Superior temporal gyrus (tissue), 1 donor: ENCODE data around the gene OR13G1.
"Not testable (repeated sequence)": the region's sequence is repeated elsewhere in the genome, so short reads cannot be mapped to it uniquely, and the experiment has no call there.

Experiments used
- DNase-seq: peaks from one replicate; pipeline ENCODE4 v3.0.0-alpha.2; 2016; ENCODE audit errors: extremely low spot score

Gene OR13G1, protein sequence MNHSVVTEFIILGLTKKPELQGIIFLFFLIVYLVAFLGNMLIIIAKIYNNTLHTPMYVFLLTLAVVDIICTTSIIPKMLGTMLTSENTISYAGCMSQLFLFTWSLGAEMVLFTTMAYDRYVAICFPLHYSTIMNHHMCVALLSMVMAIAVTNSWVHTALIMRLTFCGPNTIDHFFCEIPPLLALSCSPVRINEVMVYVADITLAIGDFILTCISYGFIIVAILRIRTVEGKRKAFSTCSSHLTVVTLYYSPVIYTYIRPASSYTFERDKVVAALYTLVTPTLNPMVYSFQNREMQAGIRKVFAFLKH

DNA sequence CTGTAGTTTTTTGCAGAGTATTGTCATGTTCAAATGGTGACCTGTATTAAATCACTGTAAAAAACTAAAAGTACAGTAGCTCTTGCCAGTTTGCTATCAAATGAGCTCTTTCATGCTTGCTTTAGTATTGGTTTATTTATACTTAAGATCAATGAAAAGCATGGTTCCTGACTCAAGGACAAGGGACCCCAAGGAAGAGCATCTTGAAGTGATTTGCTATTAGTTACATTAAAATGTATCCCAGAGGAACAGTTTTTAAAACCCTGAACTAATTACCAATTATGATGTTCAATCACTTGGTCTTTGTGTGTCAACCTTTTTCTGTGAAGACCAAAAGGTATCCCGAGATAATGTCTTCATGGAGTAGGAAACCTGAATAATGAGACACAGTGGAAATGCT lies at the start of gene OR13G1:
TSS of gene OR13G1 (minus strand) at position 101 of the 400 bp plus-strand sequence. CDS start 6,698 bp downstream, outside the sequence.
- no peak for DNase-seq

DNA sequence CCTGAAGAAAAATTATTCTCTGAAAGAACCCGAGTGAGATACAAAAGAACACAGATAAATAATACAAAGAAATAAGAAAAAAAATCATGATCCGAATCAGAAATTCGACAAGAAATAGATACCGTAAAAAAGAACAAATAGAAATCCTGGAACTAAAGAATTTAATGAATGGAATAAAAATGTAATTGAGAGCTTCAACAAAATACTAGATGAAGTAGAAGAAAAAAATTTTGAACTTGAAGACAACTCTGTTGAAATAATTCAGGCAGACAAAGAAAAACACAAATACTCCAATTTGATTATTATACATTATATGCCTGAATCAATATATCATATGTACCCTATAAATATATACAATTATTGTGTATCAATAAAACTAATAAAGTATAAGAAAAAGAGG lies 41.7 kb upstream of the OR13G1 start:
- DNase-seq = no peak

DNA sequence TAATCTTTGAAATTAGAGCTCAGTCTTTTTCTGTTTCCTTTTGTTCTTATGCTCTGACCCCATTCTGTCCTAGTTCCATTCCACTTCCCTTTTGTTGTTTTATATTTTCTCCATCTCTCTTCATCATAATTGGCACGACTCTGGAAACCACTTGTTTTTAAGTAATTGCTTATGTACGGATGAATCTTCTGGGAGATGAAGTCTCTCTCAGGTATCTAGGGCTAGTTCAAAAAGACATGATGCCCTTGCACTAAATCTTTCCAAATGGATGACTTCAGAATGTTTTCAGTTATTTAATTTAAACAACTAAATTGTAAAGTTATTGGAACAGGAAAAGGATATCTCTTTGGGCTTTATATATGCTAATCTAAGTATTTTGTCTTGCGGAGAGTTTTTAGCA lies 37.0 kb upstream of the OR13G1 start, which contains the start of gene OR6F1:
TSS of gene OR6F1 (minus strand) at position 101 of the 400 bp plus-strand sequence. CDS start 3,891 bp downstream, outside the sequence.
- no peak for DNase-seq

DNA sequence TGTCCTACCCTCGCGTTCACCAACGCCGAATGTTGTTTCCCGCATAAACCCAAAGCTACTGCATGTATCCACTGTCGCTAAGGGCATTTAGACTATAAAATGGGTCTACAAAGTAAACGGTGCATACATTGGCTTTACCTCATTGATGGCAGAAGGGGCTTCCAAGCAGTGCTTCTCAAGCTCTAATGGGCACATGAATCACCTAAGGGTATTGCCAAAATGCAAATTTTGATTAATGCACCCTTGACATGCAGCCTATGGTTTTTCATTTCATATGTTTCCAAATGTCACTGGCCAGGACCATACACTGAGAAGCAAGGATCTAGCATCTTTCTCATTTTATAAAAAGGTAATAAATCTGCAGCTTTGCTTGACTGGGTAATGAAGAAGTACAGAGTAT lies 34.2 kb upstream of the OR13G1 start:
- DNase-seq = no peak

DNA sequence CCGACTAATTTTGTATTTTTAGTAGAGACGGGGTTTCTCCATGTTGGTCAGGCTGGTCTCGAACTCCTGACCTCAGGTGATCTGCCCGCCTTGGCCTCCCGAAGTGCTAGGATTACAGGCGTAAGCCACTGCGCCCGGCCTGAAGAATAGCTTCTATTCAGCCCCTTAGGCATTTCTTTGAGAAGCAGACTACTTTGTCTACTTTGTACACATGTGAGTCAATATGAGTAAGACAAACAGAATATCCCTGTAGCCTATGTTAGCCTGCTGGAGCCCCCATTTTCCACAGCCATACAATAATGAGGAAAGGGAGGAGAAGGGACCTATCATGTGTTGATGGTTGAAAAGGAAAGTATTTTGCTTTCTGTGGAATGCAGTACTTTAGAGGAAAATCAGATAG lies 31.1 kb upstream of the OR13G1 start:
- DNase-seq = not testable (repeated sequence)

DNA sequence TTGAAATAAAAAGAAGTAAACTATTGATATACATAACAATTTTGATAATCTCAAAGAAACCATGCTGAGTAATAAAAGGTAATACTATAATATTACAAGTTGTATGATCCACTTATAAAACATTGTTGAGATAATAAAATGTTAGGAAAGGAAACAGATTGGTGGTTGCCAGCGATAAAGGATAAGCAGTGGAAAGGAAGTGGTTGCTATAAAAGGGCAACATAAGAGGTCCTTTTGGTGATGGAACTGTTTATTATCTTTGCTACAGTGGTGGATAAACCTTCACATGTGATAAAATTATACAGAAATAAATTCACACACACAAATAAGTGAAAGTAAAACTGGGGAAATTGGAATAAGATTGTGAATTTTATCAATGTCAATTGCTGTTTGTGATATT lies 21.8 kb upstream of the OR13G1 start:
- no peak for DNase-seq

DNA sequence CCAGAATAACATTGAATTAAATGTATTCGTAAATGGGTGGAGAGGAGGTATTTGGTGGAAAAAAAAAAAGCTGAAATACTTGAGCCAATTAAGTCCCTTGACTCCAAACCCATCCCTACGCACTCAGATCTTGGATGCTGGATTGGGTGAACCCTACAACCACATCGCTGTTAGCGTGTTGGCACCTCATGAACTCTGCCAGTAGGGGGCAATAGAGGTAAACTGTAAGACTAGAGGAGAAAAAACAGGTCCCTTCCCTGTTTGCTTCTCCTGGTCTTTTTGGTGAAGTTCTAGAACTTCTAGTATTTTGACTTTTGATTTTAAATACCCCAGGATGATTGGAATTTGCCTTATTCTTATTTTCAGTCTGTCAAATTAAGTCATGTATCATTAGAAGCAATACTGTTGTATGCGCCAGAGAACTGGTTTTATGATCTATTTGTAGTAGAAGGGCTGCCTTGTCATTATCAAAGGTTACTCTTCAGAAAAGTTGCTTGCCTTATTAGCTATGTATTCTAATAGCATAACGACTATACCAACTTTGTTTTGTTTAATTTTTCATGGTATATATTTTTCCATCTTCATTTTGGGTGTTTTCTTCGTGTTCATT lies 1.9 kb upstream of the OR13G1 start:
- DNase-seq = peak; percentile 76

DNA sequence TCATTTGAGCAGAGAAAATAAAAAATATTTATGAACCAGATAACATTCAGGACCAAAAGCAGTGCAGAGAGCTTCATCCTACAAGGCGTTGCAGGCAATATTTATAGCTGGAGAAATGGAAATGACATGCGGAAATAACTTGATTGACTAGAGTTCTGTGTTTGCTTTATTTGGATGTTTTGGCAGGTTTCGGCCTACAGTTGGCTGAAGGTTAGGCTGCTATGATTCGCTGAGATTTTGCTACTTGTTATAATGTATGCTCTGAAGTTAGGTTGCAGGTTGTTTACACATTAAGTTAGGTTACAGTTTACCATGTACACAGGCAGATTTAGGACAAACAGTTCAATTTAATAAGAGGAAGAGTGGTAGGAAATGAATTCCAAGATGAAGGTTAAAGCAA lies 632 bp upstream of the OR13G1 start:
- no peak for DNase-seq

DNA sequence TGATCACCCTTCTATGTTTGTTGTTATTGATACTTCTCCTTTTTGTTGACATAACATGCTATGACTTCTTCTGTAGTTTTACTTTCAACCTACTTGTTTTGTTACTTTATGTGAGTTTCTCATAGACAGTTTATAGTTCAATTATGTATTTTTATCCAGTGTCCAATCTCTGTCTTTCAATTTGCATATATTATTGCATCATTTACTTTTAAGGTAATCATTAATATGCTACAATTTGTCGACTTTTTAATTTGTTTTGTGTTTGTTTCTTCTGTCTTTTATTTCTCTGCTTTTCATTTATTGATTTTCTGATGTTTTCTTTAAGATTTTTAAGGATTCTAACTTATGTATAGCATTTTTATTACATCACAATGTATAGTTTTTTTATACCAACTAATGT lies 10.3 kb downstream of the OR13G1 start:
- no peak for DNase-seq

DNA sequence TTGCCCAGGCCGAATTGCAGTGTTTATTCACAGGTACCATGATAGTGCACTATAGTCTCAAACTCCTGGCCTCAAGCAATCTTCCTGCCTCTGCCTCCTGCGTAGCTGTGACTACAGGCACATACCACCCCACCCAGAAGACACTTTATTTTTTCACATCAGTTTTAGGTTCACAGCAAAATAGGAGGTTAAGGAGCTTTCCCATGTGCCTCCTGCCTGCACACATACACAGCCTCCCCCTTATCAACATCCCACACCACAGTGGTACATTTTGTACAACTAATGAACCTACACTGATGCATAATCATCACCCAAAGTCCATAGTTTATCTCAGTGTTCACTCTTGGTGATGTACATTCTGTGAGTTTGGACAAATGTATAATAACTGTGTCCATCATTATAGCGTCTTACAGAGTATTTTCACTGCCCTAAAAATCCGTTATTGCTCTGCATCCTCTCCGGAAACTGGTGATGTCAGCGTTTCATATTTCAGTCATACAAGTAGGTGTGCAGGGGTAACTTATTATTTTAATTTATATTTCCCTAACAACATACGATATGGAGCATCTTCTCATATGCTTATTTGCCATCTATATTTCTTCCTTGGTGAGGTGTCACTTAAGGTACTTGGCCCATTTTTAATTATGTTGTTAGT lies 23.2 kb downstream of the OR13G1 start:
- no peak for DNase-seq

DNA sequence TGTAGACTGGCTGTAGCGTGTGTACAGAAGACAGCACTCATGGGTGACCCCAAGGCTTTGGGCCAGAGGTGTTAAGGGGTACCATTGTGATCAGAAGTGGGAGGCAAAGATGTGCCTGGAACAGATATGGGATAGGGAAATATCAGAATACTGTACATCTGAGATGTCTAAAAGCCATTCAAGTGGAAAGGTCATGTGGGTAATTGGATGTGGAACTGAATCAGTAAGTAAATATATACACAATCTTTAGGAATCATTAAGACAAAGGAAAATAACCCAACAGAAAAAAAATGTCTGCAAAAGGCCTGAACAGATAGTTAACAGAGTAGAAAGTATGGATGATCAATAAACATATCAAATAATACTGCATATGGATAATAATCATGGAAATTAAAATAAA lies 26.5 kb downstream of the OR13G1 start:
- DNase-seq = no peak

DNA sequence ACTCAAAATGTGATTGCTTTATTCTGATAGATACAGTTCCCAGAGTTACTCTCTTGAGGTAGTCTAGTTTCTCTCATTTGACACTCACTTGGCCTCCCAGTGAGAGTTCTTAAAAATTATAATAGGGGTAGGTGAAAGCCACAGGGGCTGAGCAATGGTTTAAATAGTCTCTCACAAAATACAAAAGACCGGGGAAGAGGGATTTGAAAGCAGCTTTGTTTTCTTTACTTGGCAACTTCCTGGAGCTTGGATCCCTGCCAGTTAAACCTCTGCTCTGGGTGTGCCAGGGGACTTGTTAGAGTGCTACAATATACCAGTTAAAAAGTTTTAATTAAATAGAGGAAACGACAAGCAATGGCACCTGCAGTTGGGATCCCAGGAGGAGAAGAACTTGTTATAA lies 31.7 kb downstream of the OR13G1 start:
- DNase-seq = peak; percentile 25

DNA sequence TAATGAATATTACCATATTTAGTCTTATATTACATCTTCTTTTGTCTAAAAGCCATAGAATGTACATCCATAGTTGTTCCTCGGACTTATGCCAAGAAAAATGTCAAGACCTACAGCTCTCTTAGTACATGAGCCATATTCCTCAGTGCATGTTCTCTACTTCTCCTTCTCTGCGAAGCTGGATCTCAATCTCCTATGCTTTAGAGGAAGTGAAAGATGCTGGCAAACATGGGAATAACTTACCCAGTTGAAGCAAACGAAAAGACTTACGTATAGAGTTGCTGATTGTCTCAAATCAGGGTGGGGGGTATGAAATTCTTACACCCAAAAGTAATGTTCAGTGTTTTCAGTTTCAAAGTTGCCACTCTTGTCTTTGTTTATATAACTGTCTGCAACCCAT lies 32.7 kb downstream of the OR13G1 start:
- DNase-seq = no peak

DNA sequence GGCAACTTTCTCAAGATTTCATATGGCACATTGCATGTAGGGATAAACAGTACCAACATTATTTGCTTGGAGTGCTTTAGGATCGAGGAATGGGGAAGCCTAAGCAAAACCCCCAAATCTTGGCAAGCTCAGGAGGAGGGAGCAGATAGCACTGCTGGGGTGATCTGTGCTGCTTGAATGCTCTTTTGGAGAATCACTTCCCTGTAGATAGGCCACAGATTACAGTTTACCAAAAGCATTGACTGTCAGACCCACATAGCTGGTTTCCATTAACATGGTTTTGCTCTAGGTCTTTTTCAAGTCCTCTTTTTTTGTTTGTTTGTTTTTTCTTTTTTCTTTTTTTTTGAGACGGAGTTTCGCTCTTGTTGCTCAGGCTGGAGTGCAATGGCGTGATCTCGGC lies 36.8 kb downstream of the OR13G1 start:
- DNase-seq = no peak

DNA sequence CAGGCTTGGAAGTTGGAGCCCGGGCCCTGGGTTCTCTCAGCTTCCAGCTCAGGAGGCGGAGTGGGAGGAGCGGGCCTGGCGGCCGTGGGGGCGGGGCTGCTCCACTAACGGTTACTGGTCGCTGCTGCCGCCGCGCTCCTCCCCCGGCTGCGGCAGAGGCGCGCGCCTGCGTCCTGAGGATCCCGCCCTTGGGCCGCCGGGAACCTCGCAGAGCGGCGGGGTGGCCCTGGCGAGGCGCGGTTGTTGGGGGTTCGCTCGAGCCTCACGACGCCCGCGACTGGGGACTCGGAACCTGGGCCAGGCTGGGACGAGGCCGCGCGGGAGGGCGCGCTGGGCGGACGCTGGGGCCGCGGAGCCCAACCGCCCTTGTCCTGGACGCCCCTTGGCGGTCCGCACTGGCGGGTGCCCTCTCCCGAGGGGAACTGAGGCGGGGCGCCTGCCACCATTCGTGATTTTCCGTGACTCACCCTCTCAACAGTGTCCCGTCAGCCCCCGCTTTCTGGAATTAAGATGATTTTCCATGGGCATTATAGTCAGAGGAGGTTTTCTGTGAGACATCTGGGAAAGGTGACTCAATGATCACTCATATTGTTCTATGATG lies 40.1 kb downstream of the OR13G1 start:
- DNase-seq = no peak

DNA sequence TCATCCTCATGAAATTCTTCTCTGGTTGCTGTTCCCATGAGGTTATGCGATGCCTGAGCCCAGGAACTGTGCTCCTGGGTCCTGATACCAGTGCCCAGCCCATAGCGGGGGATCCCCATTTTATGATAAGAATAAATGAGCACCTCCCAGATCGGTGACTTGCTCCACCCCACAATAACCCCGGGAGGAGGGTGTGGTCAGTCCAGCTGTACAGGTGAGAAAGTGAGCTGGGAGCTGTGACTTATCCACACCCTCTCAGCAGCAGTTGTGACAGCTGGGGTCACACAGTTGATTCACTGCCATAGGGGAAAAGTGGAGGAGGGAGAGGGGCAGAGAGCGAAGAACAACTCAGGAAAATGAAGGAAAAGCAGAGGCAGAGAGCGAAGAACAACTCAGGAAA lies 40.8 kb downstream of the OR13G1 start:
- no peak for DNase-seq

DNA sequence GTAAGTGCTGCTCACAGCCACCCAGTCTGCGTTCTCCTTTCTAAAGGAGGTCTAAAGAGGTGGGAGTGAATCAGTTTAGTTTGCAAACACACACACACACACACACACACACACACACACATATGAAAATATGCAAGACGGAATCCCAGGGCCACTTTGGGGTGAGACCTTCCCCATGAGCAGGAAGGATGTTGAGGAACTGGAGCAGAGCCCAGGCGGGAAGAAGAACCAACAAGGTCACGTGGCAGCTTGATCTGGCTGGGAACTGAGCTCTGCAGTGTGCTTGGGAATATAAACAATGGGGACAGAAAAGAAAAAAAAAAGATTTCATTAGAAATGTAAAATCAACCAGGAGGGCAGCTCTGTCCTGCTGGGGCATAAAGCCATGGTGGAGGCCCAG lies 41.5 kb downstream of the OR13G1 start:
- DNase-seq = no peak

DNA sequence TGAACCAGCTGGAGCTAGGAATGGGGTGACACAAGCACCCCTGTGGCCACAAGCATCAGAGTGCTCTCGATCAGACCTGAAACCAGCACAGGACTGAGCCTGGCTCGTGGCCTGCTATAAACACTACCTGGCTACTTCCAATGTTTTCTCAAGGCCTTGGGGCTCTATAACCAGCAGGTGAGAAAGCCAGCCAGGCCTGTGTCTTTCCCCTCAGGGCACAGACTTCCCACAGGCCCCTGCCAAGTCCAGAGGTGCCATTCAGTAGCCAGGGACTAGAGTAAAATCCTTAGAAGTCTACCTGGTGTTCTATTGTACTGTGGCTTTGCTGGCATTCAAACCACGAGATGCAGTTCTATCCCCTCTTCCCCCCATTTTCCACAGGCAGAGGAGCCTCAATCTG lies 51.6 kb downstream of the OR13G1 start:
- no peak for DNase-seq
